Kidney (tissue), 14 donors: Measurements from ENCODE around the gene ANKRD44. TPM values are rescaled to one million over a fixed set of nuclear protein-coding genes. Genes with fewer than 3 reads are reported as not detected.

Experiments
- DNase-seq, 5 donors: peaks; one replicate each; pipeline ENCODE4 v3.0.0-alpha.2; 2013 to 2020
- FAIRE-seq: peaks from 2 replicates; lab custom pipeline; 2012; peaks lifted over from hg19 to GRCh38; lab: Jason Lieb, UNC
- H3K27ac ChIP-seq, 2 donors: one replicate each; pipeline ENCODE4 v1.7.0; 2013; ENCODE audit warnings: low read depth in 2 of 2, low read length in 2 of 2, inconsistent platforms in 1 of 2
- H3K27me3 ChIP-seq: one replicate; pipeline ENCODE4 v1.7.1; 2013; ENCODE audit warnings: low read length, inconsistent platforms; ENCODE audit not compliant: control insufficient read depth, insufficient read depth
- H3K36me3 ChIP-seq, 3 donors: one replicate each; pipeline versions ENCODE4 v1.7.0 to v1.7.1; 2013; ENCODE audit warnings: low read length in 3 of 3, control low read depth in 1 of 3, inconsistent platforms in 1 of 3; ENCODE audit not compliant: insufficient read depth in 3 of 3, control insufficient read depth in 2 of 3
- H3K4me1 ChIP-seq, 3 donors: one replicate each; pipeline versions ENCODE4 v1.7.0 to v1.7.1; 2013; ENCODE audit warnings: low read length in 3 of 3, inconsistent platforms in 1 of 3, low read depth in 1 of 3; ENCODE audit not compliant: control insufficient read depth in 2 of 3, insufficient read depth in 2 of 3
- H3K4me3 ChIP-seq, 3 donors: one replicate each; pipeline versions ENCODE4 v1.7.0 to v1.8.1; 2013; ENCODE audit warnings: low read length in 3 of 3, control low read depth in 1 of 3, inconsistent platforms in 1 of 3
- H3K9ac ChIP-seq, 3 donors: one replicate each; pipeline versions ENCODE4 v1.7.0 to v1.7.1; 2013; ENCODE audit warnings: low read length in 3 of 3, control low read depth in 1 of 3, inconsistent platforms in 1 of 3
- H3K9me3 ChIP-seq, 3 donors: one replicate each; pipeline versions ENCODE4 v1.7.0 to v1.7.1; 2013; ENCODE audit warnings: low read length in 3 of 3, control low read depth in 1 of 3, inconsistent platforms in 1 of 3; ENCODE audit not compliant: control insufficient read depth in 2 of 3, insufficient read depth in 1 of 3
- intact Hi-C: fragments of 100-400 bp; cut with DNase I; formaldehyde crosslinking; loops from one replicate; pipeline ENCODE4 v1.11.1; 2022
- polyA plus RNA-seq: library from polyadenylated mRNA; stranded (reverse); fragments of 350-450 nt; fragmentation: Illumina TruSeq; extraction: RNeasy Lipid Tissue Mini Kit (QIAGEN cat#74804); gene quantifications from one replicate; pipeline ENCODE4 v1.2.3, GENCODE V29; 2014; ENCODE audit warnings: low read depth, low replicate concordance; ENCODE audit not compliant: insufficient read depth
- total RNA-seq: library from RNA; stranded (reverse); fragmentation: NEBNext Ultra II Directional; extraction: Animal tissue kit (Norgen Biotek cat#: 25700); gene quantifications from one replicate; pipeline ENCODE4 v1.2.1, GENCODE V29; 2021
- TF ChIP-seq, protein P1 (sequence below): IDR thresholded peaks from 3 replicates; pipeline ENCODE4 v1.5.1; 2012; ENCODE audit warnings: mild to moderate bottlenecking, moderate library complexity, borderline replicate concordance; ENCODE audit not compliant: insufficient read depth; ENCODE audit errors: extremely low read depth
- donor health status: control.
- donor health status: control.
- donor health status: control.
- donor health status: control.
- donor health status: control.
- donor health status: DM: yes; HTN: yes; CAD: no.
- donor health status: Normal renal cell carcinoma (clear cell type).

ANKRD44 gene
- total and polyA plus RNA-seq, 2 donors from 2014 or later = 2.2 to 39.2 TPM

DNA sequence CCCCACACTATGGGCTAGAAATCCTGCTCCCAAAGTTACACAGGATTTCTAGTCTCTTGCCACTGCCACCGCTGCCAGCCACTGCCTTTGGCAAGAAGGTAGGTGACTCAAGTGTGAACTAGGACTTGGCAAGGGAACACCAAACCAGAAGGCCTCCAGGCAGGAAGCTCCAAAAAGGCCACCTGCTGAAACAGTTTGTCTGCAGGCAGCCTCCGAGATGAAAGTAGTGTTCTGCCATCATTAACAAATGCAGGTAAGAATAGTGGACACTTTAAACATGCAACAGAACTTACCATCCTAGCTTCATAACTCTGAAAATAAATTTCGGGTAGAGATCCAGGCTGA lies 3.9 kb downstream of the ANKRD44 start:
- Histone ChIP-seq H3K4me1 (peaks cover 0 to 3% (median 0%) of the 10 kb centered on the region in 3 donors), H3K27ac (no peak overlapping the region), H3K9ac (no peak overlapping the region), H3K27me3 (no peaks in the 10 kb centered on the region), H3K36me3 (no peaks in the 10 kb centered on the region), H3K4me3 (no peak overlapping the region), H3K9me3 (no peaks in the 10 kb centered on the region)
- intact Hi-C loops = no loop called here
- TF ChIP-seq, protein P1, sequence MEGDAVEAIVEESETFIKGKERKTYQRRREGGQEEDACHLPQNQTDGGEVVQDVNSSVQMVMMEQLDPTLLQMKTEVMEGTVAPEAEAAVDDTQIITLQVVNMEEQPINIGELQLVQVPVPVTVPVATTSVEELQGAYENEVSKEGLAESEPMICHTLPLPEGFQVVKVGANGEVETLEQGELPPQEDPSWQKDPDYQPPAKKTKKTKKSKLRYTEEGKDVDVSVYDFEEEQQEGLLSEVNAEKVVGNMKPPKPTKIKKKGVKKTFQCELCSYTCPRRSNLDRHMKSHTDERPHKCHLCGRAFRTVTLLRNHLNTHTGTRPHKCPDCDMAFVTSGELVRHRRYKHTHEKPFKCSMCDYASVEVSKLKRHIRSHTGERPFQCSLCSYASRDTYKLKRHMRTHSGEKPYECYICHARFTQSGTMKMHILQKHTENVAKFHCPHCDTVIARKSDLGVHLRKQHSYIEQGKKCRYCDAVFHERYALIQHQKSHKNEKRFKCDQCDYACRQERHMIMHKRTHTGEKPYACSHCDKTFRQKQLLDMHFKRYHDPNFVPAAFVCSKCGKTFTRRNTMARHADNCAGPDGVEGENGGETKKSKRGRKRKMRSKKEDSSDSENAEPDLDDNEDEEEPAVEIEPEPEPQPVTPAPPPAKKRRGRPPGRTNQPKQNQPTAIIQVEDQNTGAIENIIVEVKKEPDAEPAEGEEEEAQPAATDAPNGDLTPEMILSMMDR = no peak
- FAIRE-seq (no peak), DNase-seq (no peak)

- no peaks in the 10 kb centered on the region for H3K27me3 ChIP-seq
- H3K27ac ChIP-seq = no peak overlapping the region
- H3K4me1 ChIP-seq = peaks cover 0 to 2% (median 0%) of the 10 kb centered on the region in 3 donors
- FAIRE-seq (no peak), DNase-seq (no peak)
- intact Hi-C loops = no loop called here
- TF ChIP-seq, protein P1 = no peak
- H3K36me3 ChIP-seq = no peaks in the 10 kb centered on the region
- H3K9ac ChIP-seq = no peak overlapping the region
- no peaks in the 10 kb centered on the region for H3K9me3 ChIP-seq
- no peak overlapping the region for H3K4me3 ChIP-seq
Measured at GRCh38 chr2:197306024-197306695, 4.4 kb downstream of the ANKRD44 start.

DNA sequence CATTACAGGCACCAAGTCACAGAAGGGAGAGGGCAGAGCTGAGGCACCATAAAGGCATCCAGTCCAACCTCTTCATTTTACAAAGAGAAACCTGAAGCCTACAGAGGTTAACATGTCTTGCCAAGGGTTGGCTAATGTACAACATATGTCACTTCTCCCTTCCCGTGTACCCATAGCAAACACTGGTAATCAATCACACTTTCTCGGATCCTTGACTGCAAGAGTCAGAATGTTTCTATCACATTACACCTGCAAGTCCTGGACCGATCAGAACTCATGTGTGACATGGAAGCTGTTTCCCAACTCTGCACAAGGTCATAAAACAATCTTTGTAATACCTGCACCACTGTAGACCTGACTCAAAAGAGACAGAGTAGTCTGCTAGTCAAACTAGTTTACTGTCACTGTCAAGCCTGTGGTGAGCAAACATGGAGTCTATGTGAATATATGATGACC lies 6.0 kb downstream of the ANKRD44 start:
- TF ChIP-seq, protein P1 = no peak
- FAIRE-seq (no peak), DNase-seq (no peak)
- H3K36me3 ChIP-seq = no peaks in the 10 kb centered on the region
- H3K4me3 ChIP-seq = no peak overlapping the region
- no peaks in the 10 kb centered on the region for H3K9me3 ChIP-seq
- H3K9ac ChIP-seq = no peak overlapping the region
- no peak overlapping the region for H3K27ac ChIP-seq
- no peaks in the 10 kb centered on the region for H3K4me1 ChIP-seq
- intact Hi-C loops = no loop called here
- no peaks in the 10 kb centered on the region for H3K27me3 ChIP-seq
